Upper lobe of right lung (tissue), 1 donor: ENCODE results near the gene DGKZ. TPM values are rescaled to one million over a fixed set of nuclear protein-coding genes. Genes with fewer than 3 reads are reported as not detected.
"Not testable (repeated sequence)": the region's sequence is repeated elsewhere in the genome, so short reads cannot be mapped to it uniquely, and the experiment has no call there.

Experiments
- ATAC-seq: fragments of 200-7000 bp; cut with Tn5 transposase; one replicate; pipeline ENCODE4 v1.9.1; 2020; ENCODE audit warnings: mild to moderate bottlenecking, moderate library complexity
- DNase-seq: peaks from one replicate; pipeline ENCODE4 v3.0.0-alpha.2; 2020
- H3K27ac ChIP-seq: fragments of 200-600 bp; one replicate; pipeline ENCODE4 v1.8.0; 2022
- H3K27me3 ChIP-seq: fragments of 200-600 bp; one replicate; pipeline ENCODE4 v1.8.0; 2022; ENCODE audit warnings: mild to moderate bottlenecking
- H3K36me3 ChIP-seq: fragments of 200-600 bp; one replicate; pipeline ENCODE4 v1.8.0; 2022
- H3K4me1 ChIP-seq: fragments of 200-600 bp; one replicate; pipeline ENCODE4 v1.8.0; 2022
- H3K4me3 ChIP-seq: fragments of 200-600 bp; one replicate; pipeline ENCODE4 v1.8.0; 2022; ENCODE audit warnings: mild to moderate bottlenecking
- H3K9me3 ChIP-seq: fragments of 200-600 bp; one replicate; pipeline ENCODE4 v1.8.0; 2022
- intact Hi-C: fragments of 100-400 bp; cut with DNase I; formaldehyde crosslinking; loops from one replicate; pipeline ENCODE4 v1.11.0; 2022
- total RNA-seq: library from RNA; stranded (reverse); fragmentation: NEBNext Ultra II Directional; extraction: Animal tissue kit (Norgen Biotek cat#: 25700); gene quantifications from one replicate; pipeline ENCODE4 v1.2.1, GENCODE V29; 2021
- TF ChIP-seq, protein P1 (sequence below): fragments of 200-600 bp; IDR thresholded peaks from one replicate; pipeline ENCODE4 v1.8.0; 2022; ENCODE audit warnings: antibody characterized with exemption
- donor health status: DM: no; HTN: yes; CAD: no; lungs with severe emphysema.

DGKZ gene
- total RNA-seq, 1 donor from 2014 or later = 50.4 TPM

DNA sequence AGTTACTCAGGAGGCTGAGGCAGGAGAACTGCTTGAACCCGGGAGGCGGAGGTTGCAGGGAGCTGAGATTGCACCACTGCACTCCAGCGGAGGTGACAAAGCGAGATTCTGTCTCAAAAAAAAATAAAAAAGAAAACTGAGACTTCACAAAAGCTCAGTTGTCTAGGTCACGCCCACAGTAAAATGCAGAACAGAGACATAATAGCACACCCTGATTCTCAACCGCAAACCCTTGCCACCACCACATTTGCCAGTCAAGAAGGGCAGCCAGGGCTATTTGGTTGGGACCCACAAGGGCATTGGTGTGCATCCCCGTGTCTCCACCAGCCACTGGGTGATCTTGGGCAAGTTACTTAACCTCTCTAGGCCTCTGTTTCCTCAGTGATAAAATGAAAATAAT, 44.4 kb upstream of the DGKZ start:
- no peak overlapping the region for H3K27ac ChIP-seq
- intact Hi-C loops = no loop called here
- no peaks in the 10 kb centered on the region for H3K9me3 ChIP-seq
- no peaks in the 10 kb centered on the region for H3K4me1 ChIP-seq
- no peaks in the 10 kb centered on the region for H3K27me3 ChIP-seq
- no peak overlapping the region for H3K4me3 ChIP-seq
- H3K36me3 ChIP-seq = no peaks in the 10 kb centered on the region
- no peak for ATAC-seq
- no peak for DNase-seq
- TF ChIP-seq, protein P1, sequence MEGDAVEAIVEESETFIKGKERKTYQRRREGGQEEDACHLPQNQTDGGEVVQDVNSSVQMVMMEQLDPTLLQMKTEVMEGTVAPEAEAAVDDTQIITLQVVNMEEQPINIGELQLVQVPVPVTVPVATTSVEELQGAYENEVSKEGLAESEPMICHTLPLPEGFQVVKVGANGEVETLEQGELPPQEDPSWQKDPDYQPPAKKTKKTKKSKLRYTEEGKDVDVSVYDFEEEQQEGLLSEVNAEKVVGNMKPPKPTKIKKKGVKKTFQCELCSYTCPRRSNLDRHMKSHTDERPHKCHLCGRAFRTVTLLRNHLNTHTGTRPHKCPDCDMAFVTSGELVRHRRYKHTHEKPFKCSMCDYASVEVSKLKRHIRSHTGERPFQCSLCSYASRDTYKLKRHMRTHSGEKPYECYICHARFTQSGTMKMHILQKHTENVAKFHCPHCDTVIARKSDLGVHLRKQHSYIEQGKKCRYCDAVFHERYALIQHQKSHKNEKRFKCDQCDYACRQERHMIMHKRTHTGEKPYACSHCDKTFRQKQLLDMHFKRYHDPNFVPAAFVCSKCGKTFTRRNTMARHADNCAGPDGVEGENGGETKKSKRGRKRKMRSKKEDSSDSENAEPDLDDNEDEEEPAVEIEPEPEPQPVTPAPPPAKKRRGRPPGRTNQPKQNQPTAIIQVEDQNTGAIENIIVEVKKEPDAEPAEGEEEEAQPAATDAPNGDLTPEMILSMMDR = no peak

DNA sequence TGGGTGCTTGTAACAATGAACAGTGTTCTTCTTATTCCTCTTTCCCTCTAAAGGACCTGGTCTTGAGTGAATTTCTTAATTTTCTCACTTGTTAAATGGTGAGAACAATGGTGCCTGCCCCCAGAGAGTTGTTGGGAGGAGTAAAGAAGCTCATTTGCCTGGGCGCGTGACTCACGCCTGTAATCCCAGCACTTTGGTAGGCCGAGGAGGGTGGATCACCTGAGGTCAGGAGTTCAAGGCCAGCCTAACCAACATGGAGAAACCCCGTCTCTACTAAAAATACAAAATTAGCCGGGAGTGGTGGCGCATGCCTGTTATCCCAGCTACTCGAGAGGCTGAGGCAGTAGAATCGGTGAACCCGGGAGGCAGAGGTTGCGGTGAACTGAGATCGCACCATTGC, 43.2 kb upstream of the DGKZ start:
- intact Hi-C loops = not testable (repeated sequence)

DNA sequence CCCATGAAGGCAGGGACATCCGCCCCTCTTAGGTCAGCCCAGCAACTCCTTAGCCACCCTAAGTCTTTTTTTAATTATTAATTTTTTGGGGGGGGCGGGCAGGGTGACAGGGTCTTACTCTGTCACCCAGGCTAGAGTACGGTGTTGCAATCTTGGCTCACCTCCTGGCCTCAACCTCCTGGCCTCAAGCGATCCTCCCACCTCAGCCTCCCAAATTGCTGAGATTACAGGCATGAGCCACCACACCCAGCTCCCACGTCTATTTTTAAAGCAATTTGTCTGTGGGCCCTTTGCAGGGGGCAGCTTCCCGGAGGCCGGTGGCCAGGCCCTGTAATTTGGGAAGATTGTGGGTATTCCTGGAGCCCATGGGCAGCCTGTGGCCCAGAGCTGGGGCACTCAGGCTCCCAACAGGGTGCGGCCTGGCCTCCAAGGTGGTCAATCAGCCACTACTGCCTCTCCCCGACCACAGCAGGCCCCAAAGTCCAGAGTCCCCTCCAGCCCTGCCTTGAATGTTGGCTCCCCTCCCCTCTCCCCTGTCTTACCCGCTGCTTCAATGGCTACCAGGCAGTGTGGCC, 42.6 kb upstream of the DGKZ start:
- intact Hi-C loops = no loop called here
- no peaks in the 10 kb centered on the region for H3K9me3 ChIP-seq
- H3K36me3 ChIP-seq = no peaks in the 10 kb centered on the region
- TF ChIP-seq, protein P1 = no peak
- no peak overlapping the region for H3K4me3 ChIP-seq
- H3K27me3 ChIP-seq = no peaks in the 10 kb centered on the region
- DNase-seq = no peak
- H3K27ac ChIP-seq = no peak overlapping the region
- ATAC-seq = no peak
- H3K4me1 ChIP-seq = no peaks in the 10 kb centered on the region

More for the DNA sequence above, 43.2 kb upstream of the DGKZ start:
- not testable (repeated sequence) for H3K36me3 ChIP-seq, H3K9me3 ChIP-seq, ATAC-seq, H3K27ac ChIP-seq, H3K4me1 ChIP-seq, DNase-seq, H3K27me3 ChIP-seq, H3K4me3 ChIP-seq

DNA sequence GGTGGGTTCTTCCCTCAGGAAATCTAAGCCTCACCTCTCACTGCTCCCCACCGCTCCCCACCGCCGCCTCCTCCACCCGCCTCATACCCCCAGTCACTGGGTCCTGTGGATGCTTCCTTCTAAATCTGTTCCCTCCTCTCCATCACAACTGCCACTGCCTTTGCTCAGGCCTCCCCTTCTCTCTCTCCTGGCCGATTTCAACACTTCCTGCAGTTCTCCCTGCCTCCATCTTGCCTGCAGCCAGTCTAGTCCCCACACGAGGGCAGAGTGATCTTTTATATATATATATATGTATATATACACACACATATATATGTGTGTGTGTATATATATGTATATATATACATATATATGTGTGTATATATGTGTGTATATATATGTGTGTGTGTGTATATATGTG, 42.0 kb upstream of the DGKZ start:
- TF ChIP-seq, protein P1 = peak; percentile 6
- no peak for DNase-seq
- Histone ChIP-seq H3K36me3 (no peaks in the 10 kb centered on the region), H3K27ac (no peak overlapping the region), H3K9me3 (no peaks in the 10 kb centered on the region), H3K4me1 (no peaks in the 10 kb centered on the region), H3K27me3 (no peaks in the 10 kb centered on the region), H3K4me3 (no peak overlapping the region)
- intact Hi-C loops = no loop called here
- ATAC-seq = peak; percentile 44

DNA sequence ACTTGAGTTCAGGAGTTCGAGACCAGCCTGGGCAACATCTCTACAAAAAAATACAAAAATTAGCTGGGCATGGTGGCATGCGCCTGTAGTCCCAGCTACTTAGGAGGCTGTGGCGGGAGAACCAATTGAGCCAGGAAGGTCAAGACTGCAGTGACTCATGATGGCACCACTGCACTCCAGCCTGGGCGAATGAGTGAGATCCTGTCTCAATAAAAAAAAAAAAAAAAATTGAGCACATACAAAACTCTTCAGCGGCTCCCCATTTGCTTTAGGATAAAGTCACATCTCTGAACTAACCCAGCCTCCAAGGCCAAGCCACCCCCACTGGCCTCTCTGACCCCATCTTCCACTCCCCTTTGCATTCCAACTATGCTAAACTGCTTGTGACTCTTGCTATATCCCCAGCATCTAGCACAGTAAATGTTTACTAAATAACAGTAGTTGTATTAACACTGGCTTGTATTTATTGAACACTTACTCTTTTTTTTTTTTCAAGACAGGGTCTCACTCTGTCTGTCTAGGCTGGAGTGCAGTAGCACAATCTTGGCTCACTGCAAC, 40.9 kb upstream of the DGKZ start:
- Histone ChIP-seq H3K36me3 (no peaks in the 10 kb centered on the region), H3K4me1 (no peaks in the 10 kb centered on the region), H3K27ac (no peak overlapping the region), H3K4me3 (no peak overlapping the region), H3K27me3 (no peaks in the 10 kb centered on the region), H3K9me3 (no peaks in the 10 kb centered on the region)
- intact Hi-C loops = no loop called here
- TF ChIP-seq, protein P1 = no peak
- ATAC-seq = no peak
- no peak for DNase-seq

DNA sequence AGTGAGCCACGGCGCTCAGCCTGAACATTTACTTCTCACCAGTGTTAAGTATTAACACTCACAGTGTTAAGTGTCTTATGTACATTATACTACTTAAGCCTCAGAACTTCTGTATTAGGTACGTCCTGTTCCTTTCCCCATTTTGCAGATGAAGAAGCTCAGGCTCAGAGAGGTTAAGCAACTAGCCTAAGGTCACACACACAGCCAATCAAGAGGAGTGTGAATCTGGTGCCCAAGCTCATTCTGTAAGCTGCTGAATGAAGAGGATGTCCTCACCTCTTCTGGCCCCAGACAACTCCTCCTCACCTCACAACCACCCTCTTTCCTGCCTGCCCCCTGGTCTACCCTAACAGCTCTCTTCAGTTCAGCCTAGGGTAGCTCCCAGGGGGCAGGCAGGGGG, 39.9 kb upstream of the DGKZ start:
- H3K9me3 ChIP-seq = no peaks in the 10 kb centered on the region
- no peak overlapping the region for H3K4me3 ChIP-seq
- DNase-seq = no peak
- no peaks in the 10 kb centered on the region for H3K36me3 ChIP-seq
- H3K27ac ChIP-seq = no peak overlapping the region
- H3K27me3 ChIP-seq = no peaks in the 10 kb centered on the region
- intact Hi-C loops = no loop called here
- H3K4me1 ChIP-seq = no peaks in the 10 kb centered on the region
- TF ChIP-seq, protein P1 = no peak
- peak; percentile 57 for ATAC-seq
